Neuronal stem cell (in vitro differentiated cells): Measurements from ENCODE around the gene TBRG1.
A peak's percentile ranks its signal among the peaks of the same experiment; 100 is the strongest.

Source experiments
- DNase-seq: peaks from one replicate; pipeline ENCODE4 v3.0.0-alpha.2; 2013; ENCODE audit warnings: low spot score
- H2AFZ ChIP-seq: one replicate; pipeline ENCODE4 v1.6.1; 2013; ENCODE audit warnings: mild to moderate bottlenecking, low read length, inconsistent platforms
- H2AK5ac ChIP-seq: 2 replicates; pipeline ENCODE4 v1.6.1; 2013; ENCODE audit warnings: low read depth, mild to moderate bottlenecking, inconsistent platforms, low read length, moderate library complexity, mixed read lengths
- H2BK120ac ChIP-seq: 2 replicates; pipeline ENCODE4 v1.6.1; 2013; ENCODE audit warnings: low read depth, mild to moderate bottlenecking, inconsistent platforms, low read length, moderate library complexity, mixed read lengths
- H2BK12ac ChIP-seq: one replicate; pipeline ENCODE4 v1.6.1; 2013; ENCODE audit warnings: low read length, inconsistent platforms
- H2BK15ac ChIP-seq: 2 replicates; pipeline ENCODE4 v1.6.1; 2013; ENCODE audit warnings: mild to moderate bottlenecking, low read length, inconsistent platforms, mixed read lengths
- H2BK5ac ChIP-seq: one replicate; pipeline ENCODE4 v1.6.1; 2013; ENCODE audit warnings: inconsistent platforms, mild to moderate bottlenecking, low read length, moderate library complexity
- H3K14ac ChIP-seq: one replicate; pipeline ENCODE4 v1.6.1; 2013; ENCODE audit warnings: low read length, inconsistent platforms
- H3K18ac ChIP-seq: 2 replicates; pipeline ENCODE4 v1.6.1; 2013; ENCODE audit warnings: low read length, inconsistent platforms
- H3K23ac ChIP-seq: 2 replicates; pipeline ENCODE4 v1.6.1; 2013; ENCODE audit warnings: low read depth, mild to moderate bottlenecking, mixed read lengths, low read length, inconsistent platforms; ENCODE audit not compliant: poor library complexity
- H3K27ac ChIP-seq: replicated peaks from 3 replicates; pipeline ENCODE4 v1.5.1; 2013; ENCODE audit warnings: low read length, inconsistent platforms
- H3K27me3 ChIP-seq, 3 experiments: 2 replicates each; pipeline ENCODE4 v1.6.1; 2013; ENCODE audit warnings: low read length in 3 of 3, mild to moderate bottlenecking in 2 of 3, inconsistent platforms in 1 of 3, low read depth in 1 of 3, mixed read lengths in 1 of 3, moderate library complexity in 1 of 3; ENCODE audit not compliant: control insufficient read depth in 3 of 3, insufficient read depth in 3 of 3
- H3K36me3 ChIP-seq, 2 donors: replicated peaks in 1 of 2; 2 replicates each; pipeline ENCODE4 v1.6.1; 2013; ENCODE audit warnings: low read length in 2 of 2; ENCODE audit not compliant: control insufficient read depth in 2 of 2, insufficient read depth in 2 of 2
- H3K4ac ChIP-seq: 2 replicates; pipeline ENCODE4 v1.6.1; 2013; ENCODE audit warnings: inconsistent platforms, mild to moderate bottlenecking, low read length, moderate library complexity
- H3K4me1 ChIP-seq, 2 donors: 1 replicate in 1 of 2; 2 replicates in 1 of 2; pipeline ENCODE4 v1.6.1; 2013; ENCODE audit warnings: low read length in 2 of 2, low read depth in 1 of 2; ENCODE audit not compliant: control insufficient read depth in 2 of 2, insufficient read depth in 1 of 2
- H3K4me2 ChIP-seq: one replicate; pipeline ENCODE4 v1.6.1; 2013; ENCODE audit warnings: mild to moderate bottlenecking, low read length, inconsistent platforms; ENCODE audit not compliant: insufficient read depth, poor library complexity, severe bottlenecking
- H3K4me3 ChIP-seq, 2 donors: 2 replicates each; pipeline ENCODE4 v1.5.1; 2013; ENCODE audit warnings: low read length in 2 of 2, mild to moderate bottlenecking in 2 of 2, inconsistent platforms in 1 of 2, moderate library complexity in 1 of 2
- H3K79me1 ChIP-seq: one replicate; pipeline ENCODE4 v1.6.1; 2013; ENCODE audit warnings: low read depth, mild to moderate bottlenecking, inconsistent platforms, low read length, moderate library complexity
- H3K9ac ChIP-seq: one replicate; pipeline ENCODE4 v1.6.1; 2013; ENCODE audit warnings: mild to moderate bottlenecking, low read depth, low read length, inconsistent platforms; ENCODE audit not compliant: poor library complexity
- H3K9me3 ChIP-seq, 2 donors: replicated peaks in 1 of 2; 2 replicates each; pipeline versions ENCODE3 to v1.6.1; 2013; ENCODE audit warnings: low read length in 2 of 2, mild to moderate bottlenecking in 2 of 2, inconsistent platforms in 1 of 2, low read depth in 1 of 2, mixed read lengths in 1 of 2, moderate library complexity in 1 of 2; ENCODE audit not compliant: control insufficient read depth in 2 of 2, insufficient read depth in 1 of 2
- H4K8ac ChIP-seq: one replicate; pipeline ENCODE4 v1.6.1; 2013; ENCODE audit warnings: low read depth, mild to moderate bottlenecking, inconsistent platforms, low read length, moderate library complexity
- H4K91ac ChIP-seq: one replicate; pipeline ENCODE4 v1.6.1; 2013; ENCODE audit warnings: low read length, low read depth, mild to moderate bottlenecking, inconsistent platforms; ENCODE audit not compliant: poor library complexity
- WGBS, 2 donors: extraction: QIAGEN DNeasy Blood & Tissue Kit; methylation state at CpG; one replicate each; pipeline ENCODE4 v1.1.7; 2013; ENCODE audit warnings: missing lambda C conversion rate in 2 of 2, mixed read lengths in 1 of 2; ENCODE audit not compliant: insufficient read length in 2 of 2, insufficient replicate concordance in 1 of 2; ENCODE audit errors: extremely low coverage in 2 of 2; 5-methylcytosine and 5-hydroxymethylcytosine counted together

Gene TBRG1

DNA sequence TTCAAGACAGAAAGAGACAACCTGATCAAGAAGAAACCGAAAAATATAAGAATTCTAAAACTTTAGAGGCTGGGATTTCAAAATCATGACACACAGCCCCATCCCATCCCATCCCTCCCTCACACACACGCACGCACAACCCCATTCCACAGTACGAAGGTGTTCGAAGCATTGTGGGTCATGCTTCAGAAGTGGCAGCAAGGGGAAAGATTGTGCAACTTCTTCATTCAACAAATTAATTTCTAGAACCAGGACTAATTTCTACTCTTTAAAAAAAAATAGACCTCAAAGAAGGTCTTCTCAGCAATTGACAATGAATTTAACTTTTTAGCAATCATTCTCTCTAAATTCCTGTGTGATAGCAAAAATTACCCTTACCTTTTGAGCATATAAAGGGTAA lies 51.9 kb downstream of the TBRG1 start:
- Histone ChIP-seq H2AFZ (peak overlapping the region; percentile 98), H3K18ac (no peak overlapping the region), H2BK120ac (no peak overlapping the region), H3K14ac (no peak overlapping the region), H3K4me2 (peak overlapping the region; percentile 55), H2BK15ac (no peak overlapping the region), H3K79me1 (no peaks in the 10 kb centered on the region), H3K27ac (no peak overlapping the region), H3K4ac (no peak overlapping the region), H3K27me3 (peaks cover 0 to 20% (median 3%) of the 10 kb centered on the region in 3 experiments), H3K4me3 (peak overlapping the region; percentile 80 to 93), H3K9ac (no peak overlapping the region), H3K4me1 (peaks cover 0 to 2% of the 10 kb centered on the region in 2 donors), H4K8ac (no peak overlapping the region), H3K23ac (no peak overlapping the region), H4K91ac (no peak overlapping the region), H3K9me3 (no peaks in the 10 kb centered on the region), H3K36me3 (peaks cover 0 to 3% of the 10 kb centered on the region in 2 donors), H2BK12ac (no peak overlapping the region), H2BK5ac (no peak overlapping the region), H2AK5ac (no peak overlapping the region)
- WGBS, 2 donors, result no CpG with 5 or more reads among the region's 5 CpGs
- DNase-seq, result no peak

DNA sequence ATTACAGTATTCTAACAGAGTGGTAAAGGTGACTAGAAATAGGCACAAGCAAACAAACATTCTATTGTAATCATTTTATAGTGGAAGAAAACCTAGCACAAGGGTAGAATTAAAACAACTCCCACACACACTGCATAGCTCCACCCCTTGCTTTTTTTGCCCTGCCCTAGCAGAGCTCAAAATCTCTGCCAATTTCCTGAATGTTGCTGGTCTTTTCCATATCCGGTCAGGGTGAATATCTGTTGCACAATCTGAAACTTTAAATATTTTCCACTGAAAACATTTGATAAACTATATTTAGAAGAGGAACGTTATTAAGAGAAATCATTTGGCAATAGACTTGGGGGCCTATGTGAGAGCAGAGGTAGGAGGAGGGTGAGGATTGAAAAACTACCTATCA lies 53.7 kb downstream of the TBRG1 start:
- Histone ChIP-seq H2BK120ac (no peak overlapping the region), H3K14ac (no peak overlapping the region)

DNA sequence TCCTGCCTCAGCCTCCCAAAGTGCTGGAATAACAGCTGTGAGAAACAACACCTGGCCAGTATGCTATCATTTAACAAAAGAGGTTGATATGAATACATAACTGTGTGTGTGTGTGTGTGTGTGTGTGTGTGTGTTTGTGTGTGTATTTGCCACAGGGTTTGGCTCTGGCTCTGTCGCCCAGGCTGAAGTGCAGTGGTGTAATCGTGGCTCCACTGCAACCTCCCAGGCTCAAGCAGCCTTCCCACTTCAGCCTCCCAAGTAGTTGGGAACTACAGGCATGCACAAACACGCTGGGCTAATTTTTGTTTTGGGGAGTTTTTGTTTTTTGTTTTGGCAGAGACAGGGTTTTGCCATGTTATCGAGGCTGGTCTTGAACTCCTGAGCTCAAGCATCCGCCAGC lies 55.8 kb downstream of the TBRG1 start:
- WGBS, 2 donors, result no CpG with 5 or more reads among the region's 5 CpGs
- Histone ChIP-seq H4K8ac (no peak overlapping the region), H2BK5ac (no peak overlapping the region), H3K23ac (peak overlapping the region; percentile 28), H3K9ac (no peak overlapping the region), H3K27ac (no peak overlapping the region), H2BK120ac (no peak overlapping the region), H3K79me1 (no peaks in the 10 kb centered on the region), H3K4ac (no peak overlapping the region), H2BK15ac (no peak overlapping the region), H2AFZ (no peak overlapping the region), H4K91ac (no peak overlapping the region), H2AK5ac (no peak overlapping the region), H3K4me3 (no peak overlapping the region), H3K4me1 (peaks cover 0 to 2% of the 10 kb centered on the region in 2 donors), H3K9me3 (peaks cover 2 to 19% of the 10 kb centered on the region in 2 donors), H3K18ac (no peak overlapping the region), H2BK12ac (no peak overlapping the region), H3K36me3 (peaks cover 0 to 15% of the 10 kb centered on the region in 2 donors), H3K4me2 (no peak overlapping the region), H3K14ac (no peak overlapping the region), H3K27me3 (peaks cover 0 to under 1% (median under 1%) of the 10 kb centered on the region in 3 experiments)
- no peak for DNase-seq

More for the DNA sequence above, 53.7 kb downstream of the TBRG1 start:
- H3K36me3 ChIP-seq, result peaks cover 0 to 3% of the 10 kb centered on the region in 2 donors
- H2BK12ac ChIP-seq, result no peak overlapping the region
- no peak overlapping the region for H4K91ac ChIP-seq
- H3K79me1 ChIP-seq, result no peaks in the 10 kb centered on the region
- H2AK5ac ChIP-seq, result no peak overlapping the region
- WGBS, 2 donors, result no CpG with 5 or more reads among the region's 2 CpGs
- no peak overlapping the region for H3K4me2 ChIP-seq
- peaks cover 0 to 2% of the 10 kb centered on the region in 2 donors for H3K4me1 ChIP-seq
- no peak overlapping the region for H3K9ac ChIP-seq
- H3K18ac ChIP-seq, result no peak overlapping the region
- H3K23ac ChIP-seq, result no peak overlapping the region
- no peak for DNase-seq
- peaks cover 0 to 2% of the 10 kb centered on the region in 2 donors for H3K9me3 ChIP-seq
- no peak overlapping the region for H2BK5ac ChIP-seq
- no peak overlapping the region for H4K8ac ChIP-seq
- H3K27me3 ChIP-seq, result peaks cover 0 to 14% (median 3%) of the 10 kb centered on the region in 3 experiments
- no peak overlapping the region for H3K4ac ChIP-seq
- no peak overlapping the region for H2AFZ ChIP-seq
- no peak overlapping the region for H3K27ac ChIP-seq
- H3K4me3 ChIP-seq, result no peak overlapping the region
- H2BK15ac ChIP-seq, result no peak overlapping the region

GRCh38 chr11:124681421-124681820 lies 58.8 kb downstream of the TBRG1 start:
- no peak overlapping the region for H2AK5ac ChIP-seq
- no peak overlapping the region for H3K23ac ChIP-seq
- H3K27ac ChIP-seq, result no peak overlapping the region
- no peak overlapping the region for H3K4me3 ChIP-seq
- no peak overlapping the region for H2BK15ac ChIP-seq
- H2AFZ ChIP-seq, result no peak overlapping the region
- no peak overlapping the region for H4K91ac ChIP-seq
- H3K4ac ChIP-seq, result no peak overlapping the region
- H3K27me3 ChIP-seq, result no peaks in the 10 kb centered on the region
- H3K79me1 ChIP-seq, result no peaks in the 10 kb centered on the region
- H3K4me1 ChIP-seq, result no peaks in the 10 kb centered on the region
- no peak overlapping the region for H4K8ac ChIP-seq
- H3K9ac ChIP-seq, result no peak overlapping the region
- DNase-seq, result no peak
- no peak overlapping the region for H3K14ac ChIP-seq
- no peak overlapping the region for H3K18ac ChIP-seq
- H3K9me3 ChIP-seq, result peaks cover 6 to 22% of the 10 kb centered on the region in 2 donors
- H2BK120ac ChIP-seq, result no peak overlapping the region
- H2BK5ac ChIP-seq, result no peak overlapping the region
- H2BK12ac ChIP-seq, result no peak overlapping the region
- no peak overlapping the region for H3K4me2 ChIP-seq
- peaks cover 0 to 15% of the 10 kb centered on the region in 2 donors for H3K36me3 ChIP-seq
- no CpG with 5 or more reads among the region's 2 CpGs for WGBS, 2 donors
